K562 (cell line): ENCODE results near the gene ZDHHC1. TPM values are rescaled to one million over a fixed set of nuclear protein-coding genes. Genes with fewer than 3 reads are reported as not detected.
A peak's percentile ranks its signal among the peaks of the same experiment; 100 is the strongest.

ENCODE experiments used
- ATAC-seq: fragments of 200-7000 bp; cut with Tn5 transposase; 3 replicates; pipeline ENCODE4 v1.9.1; 2020; ENCODE audit warnings: moderate library complexity
- BruUV-seq: library from RNA; stranded (reverse); fragments of 400-500 nt; replicated peaks from 2 replicates; lab custom pipeline; 2021; lab: Mats Ljungman, UMichigan
- CTCF ChIA-PET: fragments of 300-600 bp; formaldehyde crosslinking; extraction: SDS; loops from one replicate; lab custom pipeline; 2021; ENCODE audit warnings: low intra/inter-chr PET ratio; lab: Yijun Ruan, JAX
- POLR2A ChIA-PET: fragments of 300-600, 350-650 bp; sonication (Branson Sonifier 250); formaldehyde crosslinking; extraction: SDS; loops from one replicate; lab custom pipeline; 2021; ENCODE audit warnings: antibody characterized with exemption, inconsistent platforms; lab: Yijun Ruan, JAX
- DNase-seq, 4 experiments: peaks; one replicate each; pipeline versions ENCODE4 v3.0.0 to v3.0.0-alpha.2; 2011 to 2018; ENCODE audit warnings: low spot score in 3 of 4, mixed read lengths in 3 of 4; ENCODE audit errors: extremely low read depth in 1 of 4
- FAIRE-seq: peaks from 2 replicates; lab custom pipeline; 2011; peaks lifted over from hg19 to GRCh38; lab: Jason Lieb, UNC
- H2AFZ ChIP-seq: 2 replicates; pipeline ENCODE4 v1.6.0; 2011; ENCODE audit warnings: low read depth, low read length, control low read depth, inconsistent platforms
- H3K27ac ChIP-seq: fragments of 200-600 bp; 3 replicates; pipeline ENCODE4 v1.8.0; 2011; ENCODE audit warnings: low read depth, mild to moderate bottlenecking, control low read depth, inconsistent platforms, low read length, moderate library complexity, mixed read lengths; ENCODE audit errors: extremely low read depth
- H3K27me3 ChIP-seq, 2 experiments: fragments of 300-600 bp in 1 of 2; 2 replicates in 1 of 2; 3 replicates in 1 of 2; pipeline versions ENCODE4 v1.6.0 to v1.8.0; 2011; ENCODE audit warnings: inconsistent platforms in 2 of 2, low read length in 2 of 2, mild to moderate bottlenecking in 1 of 2, mixed read lengths in 1 of 2, moderate library complexity in 1 of 2; ENCODE audit not compliant: control insufficient read depth in 2 of 2, insufficient read depth in 2 of 2
- H3K36me3 ChIP-seq: fragments of 300-600 bp; 3 replicates; pipeline ENCODE4 v1.8.0; 2011; ENCODE audit warnings: mild to moderate bottlenecking, low read length, inconsistent platforms; ENCODE audit not compliant: control insufficient read depth, insufficient read depth
- H3K4me1 ChIP-seq, 2 experiments: fragments of 200-600 bp in 1 of 2; replicated peaks in 1 of 2; 2 replicates in 1 of 2; 3 replicates in 1 of 2; pipeline versions ENCODE4 v1.5.1 to v1.8.0; 2011; ENCODE audit warnings: inconsistent platforms in 2 of 2, low read length in 2 of 2, mild to moderate bottlenecking in 1 of 2, mixed read lengths in 1 of 2, moderate library complexity in 1 of 2; ENCODE audit not compliant: control insufficient read depth in 2 of 2, insufficient read depth in 2 of 2
- H3K4me2 ChIP-seq: 2 replicates; pipeline ENCODE4 v1.6.1; 2011; ENCODE audit warnings: low read length, control low read depth, inconsistent platforms, mixed read lengths; ENCODE audit not compliant: insufficient read depth
- H3K4me3 ChIP-seq: fragments of 200-600 bp; sonication (generic), shearing (Covaris generic); 2 replicates; pipeline ENCODE4 v1.5.1; 2016; ENCODE audit warnings: control low read depth, inconsistent platforms
- H3K79me2 ChIP-seq: fragments of 200-600 bp; 3 replicates; pipeline ENCODE4 v1.8.0; 2011; ENCODE audit warnings: low read length, inconsistent platforms; ENCODE audit not compliant: control insufficient read depth, insufficient read depth
- H3K9ac ChIP-seq, 2 experiments: 2 replicates each; pipeline versions ENCODE4 v1.6.0 to v1.6.1; 2011; ENCODE audit warnings: low read depth in 2 of 2, low read length in 2 of 2, control low read depth in 1 of 2, inconsistent platforms in 1 of 2, mild to moderate bottlenecking in 1 of 2, mixed read lengths in 1 of 2; ENCODE audit not compliant: insufficient read depth in 1 of 2
- H3K9me1 ChIP-seq: one replicate; pipeline ENCODE4 v1.6.0; 2011; ENCODE audit warnings: inconsistent platforms, mild to moderate bottlenecking, low read length, moderate library complexity; ENCODE audit not compliant: control insufficient read depth, insufficient read depth
- H3K9me3 ChIP-seq: replicated peaks from 2 replicates; pipeline ENCODE4 v1.5.1; 2011; ENCODE audit warnings: low read depth, low read length, inconsistent platforms; ENCODE audit not compliant: control insufficient read depth, insufficient read depth
- H4K20me1 ChIP-seq: replicated peaks from 2 replicates; pipeline ENCODE4 v1.6.1; 2011; ENCODE audit warnings: low read length, inconsistent platforms, mixed read lengths; ENCODE audit not compliant: control insufficient read depth, insufficient read depth
- DEAF1 ChIP-seq: fragments of 450-650 bp; formaldehyde crosslinking; IDR thresholded peaks from 2 replicates; pipeline ENCODE4 v1.4.0; 2020; ENCODE audit warnings: mild to moderate bottlenecking, moderate library complexity
- DLX4 ChIP-seq: fragments of 250-450 bp; sonication (Bioruptor Pico); IDR thresholded peaks from 2 replicates; pipeline ENCODE4 v1.6.1; 2021; ENCODE audit warnings: mild to moderate bottlenecking
- ESRRA ChIP-seq: fragments of 450-650 bp; IDR thresholded peaks from 2 replicates; pipeline ENCODE4 v1.6.1; 2014; ENCODE audit warnings: low read depth, mild to moderate bottlenecking, moderate library complexity, borderline replicate concordance
- MLLT1 ChIP-seq, 2 experiments: fragments of 450-650 bp; IDR thresholded peaks; 2 replicates each; pipeline ENCODE4 v1.6.1; 2016
- TFAM ChIP-seq: fragments of 250-450 bp; sonication (Bioruptor Pico); conservative IDR thresholded peaks from 2 replicates; pipeline ENCODE4 v1.5.0; 2021; ENCODE audit warnings: mild to moderate bottlenecking, moderate library complexity
- WGBS: fragments of 100-300 bp; shearing (Covaris generic); methylation state at CpG from one replicate; pipeline ENCODE4 v1.1.6; 2016; ENCODE audit warnings: low coverage, mixed read lengths; ENCODE audit not compliant: insufficient coverage; ENCODE audit errors: missing lambda C conversion rate; 5-methylcytosine and 5-hydroxymethylcytosine counted together
- in situ Hi-C: fragments of 300-500 bp; cut with MboI; formaldehyde crosslinking; loops from 4 replicates; pipeline ENCODE4 v1.15.0; 2018; ENCODE audit warnings: inconsistent platforms, mixed read lengths
- intact Hi-C: fragments of 100-400 bp; cut with micrococcal nuclease; formaldehyde crosslinking; loops from 2 replicates; pipeline ENCODE4 v1.14.2; 2022
- polyA plus RNA-seq, 8 experiments: library from polyadenylated mRNA; depleted of rRNA in 4 of 8; stranded (reverse) in 5 of 8; unstranded in 3 of 8; fragments of >200 nt; fragmentation: Nextera tagmentation in 2 of 8; fragmentation: Illumina TruSeq in 1 of 8; extraction: Ambion mirVana in 2 of 8; extraction: Trizol in 1 of 8; gene quantifications; 2 replicates each; pipeline versions ENCODE4 v1.2.1 to v1.2.3, GENCODE V29; 2011 to 2014; ENCODE audit warnings: inconsistent platforms in 1 of 8, missing spikeins in 1 of 8
- total RNA-seq, 7 experiments: library from RNA; depleted of rRNA in 6 of 7; stranded (reverse); fragments of >200 nt in 6 of 7; fragmentation: Illumina TruSeq in 2 of 7; extraction: Trizol in 2 of 7; gene quantifications; 2 replicates each; pipeline versions ENCODE4 v1.2.1 to v1.2.3, GENCODE V29; 2011 to 2021; ENCODE audit warnings: low replicate concordance in 1 of 7

The ZDHHC1 gene
- total and polyA plus RNA-seq, 9 of the 15 experiments (the other 6 are each of a cell fraction or from before 2014, with no cell fraction given) = 0.06 to 0.77 (median 0.25) TPM; not detected in 4

DNA sequence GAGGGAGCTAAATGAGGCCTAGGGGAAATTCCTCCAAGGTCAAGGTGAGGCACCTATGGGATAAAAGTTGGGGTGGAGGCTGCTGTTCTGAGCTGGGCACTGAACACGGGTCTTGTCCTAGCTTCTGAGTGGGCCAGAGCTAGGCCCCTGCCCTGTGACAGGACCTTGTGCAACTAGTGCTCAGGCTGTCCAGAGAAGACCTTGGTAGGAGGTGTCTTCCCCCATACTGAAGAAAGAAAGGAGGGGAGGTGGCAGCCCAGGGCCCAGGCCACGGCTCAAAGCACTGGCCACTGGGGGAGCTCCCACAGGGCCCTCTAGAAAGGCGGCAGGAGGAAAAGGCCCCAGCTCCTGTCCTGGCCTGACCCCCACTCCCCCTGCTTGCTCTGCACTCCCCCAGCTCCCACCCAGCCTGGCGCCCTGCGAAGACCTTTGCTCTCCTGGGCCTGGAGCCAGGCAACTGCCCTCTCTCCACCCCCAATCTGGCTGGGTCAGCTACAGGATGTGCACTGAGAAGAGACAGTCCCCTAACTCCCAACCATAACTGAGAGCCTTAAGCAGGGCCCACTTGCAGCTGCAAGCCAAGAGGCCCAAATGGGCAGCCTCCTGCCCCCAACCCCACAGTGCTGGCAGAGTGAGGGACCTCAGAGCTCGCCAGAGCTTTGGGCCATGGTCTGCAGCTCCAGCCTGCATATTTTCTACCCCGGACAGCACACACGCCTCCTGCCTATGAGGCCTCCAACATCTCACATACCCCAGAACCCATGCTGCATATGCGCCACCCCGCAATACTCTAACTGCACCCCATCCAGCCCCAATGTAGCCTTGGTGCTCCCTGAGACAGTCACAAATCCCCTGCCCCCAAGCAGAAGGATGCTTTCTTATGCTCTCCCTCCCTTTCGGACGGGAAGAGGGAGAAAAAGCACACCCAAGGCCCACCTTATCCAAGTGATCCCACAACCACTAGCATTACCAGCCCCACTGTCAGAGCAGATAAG, 29.9 kb upstream of the ZDHHC1 start:
- intact Hi-C loops (loop anchor here (2.0 kb wide), 1 partner anchor 17 kb away; no protein-coding TSS in a partner anchor), in situ Hi-C loops (no loop called here)
- Histone ChIP-seq H3K36me3 (peaks cover 69% of the 10 kb centered on the region; the same call in 2 of the 3 replicates), H3K4me1 (peaks cover 0 to 38% of the 10 kb centered on the region in 2 experiments; a peak in 2 of 5 replicates), H2AFZ (no peak overlapping the region), H4K20me1 (peaks cover 19% of the 10 kb centered on the region), H3K4me2 (no peak overlapping the region), H3K27me3 (no peaks in the 10 kb centered on the region), H3K9ac (peak overlapping the region in 1 of 2 experiments; percentile 82; a peak in 2 of 4 replicates), H3K27ac (no peak overlapping the region), H3K9me1 (peaks cover under 1% of the 10 kb centered on the region), H3K79me2 (no peaks in the 10 kb centered on the region), H3K9me3 (no peaks in the 10 kb centered on the region), H3K4me3 (no peak overlapping the region)
- peak; percentile 14 for ATAC-seq
- DNase-seq = no peak
- BruUV-seq = no TSS peak
- POLR2A ChIA-PET = interaction anchor here (0.6 to 1.1 kb wide), 4 partner anchors 9 to 749 kb away, joined by 3 to 4 read pairs (median 4); partner anchors contain the start of gene CES3
- WGBS = 75% methylated on average over 10 of the region's 12 CpGs
- no peak for TF ChIP-seq TFAM (CRISPR knock-in tag)
- no peak for TF ChIP-seq ESRRA
- TF ChIP-seq DLX4 (CRISPR knock-in tag) = no peak
- no peak for TF ChIP-seq DEAF1 (CRISPR knock-in tag)
- TF ChIP-seq MLLT1 (IDR thresholded peaks at IDR 0.05) = no peak
- FAIRE-seq = no peak
- CTCF ChIA-PET = no interaction called here
